Endodermal cell (in vitro differentiated cells): ENCODE measurements around the gene ACOX1. TPM values are rescaled to one million over a fixed set of nuclear protein-coding genes. Genes with fewer than 3 reads are reported as not detected.

Experiments used
- DNase-seq: peaks from one replicate; pipeline ENCODE4 v3.0.0-alpha.2; 2017
- H3K27ac ChIP-seq: 2 replicates; pipeline ENCODE4 v1.5.1; 2013; ENCODE audit warnings: mild to moderate bottlenecking, low read depth, low read length, moderate library complexity
- H3K27me3 ChIP-seq: 2 replicates; pipeline ENCODE4 v1.6.1; 2013; ENCODE audit warnings: mild to moderate bottlenecking, low read length, moderate library complexity; ENCODE audit not compliant: insufficient read depth, control insufficient read depth, poor library complexity, severe bottlenecking
- H3K36me3 ChIP-seq: 2 replicates; pipeline ENCODE4 v1.7.0; 2013; ENCODE audit warnings: mild to moderate bottlenecking, low read length, moderate library complexity; ENCODE audit not compliant: control insufficient read depth, insufficient read depth
- H3K4me1 ChIP-seq: one replicate; pipeline ENCODE4 v1.7.0; 2013; ENCODE audit warnings: low read length; ENCODE audit not compliant: control insufficient read depth, insufficient read depth
- H3K4me3 ChIP-seq: 2 replicates; pipeline ENCODE4 v1.5.1; 2013; ENCODE audit warnings: mild to moderate bottlenecking, low read length, moderate library complexity
- H3K9ac ChIP-seq: 2 replicates; pipeline ENCODE4 v1.6.1; 2013; ENCODE audit warnings: mild to moderate bottlenecking, low read length, moderate library complexity; ENCODE audit not compliant: poor library complexity, severe bottlenecking; ENCODE audit errors: extremely low read depth
- H3K9me3 ChIP-seq: 2 replicates; pipeline ENCODE4 v1.6.1; 2013; ENCODE audit warnings: mild to moderate bottlenecking, low read length, moderate library complexity; ENCODE audit not compliant: control insufficient read depth
- H3K27ac Mint-ChIP-seq: 2 replicates; pipeline ENCODE4 v1.8.0; 2020; ENCODE audit warnings: mixed read lengths
- H3K27me3 Mint-ChIP-seq: 2 replicates; pipeline ENCODE4 v1.8.0; 2021; ENCODE audit warnings: mild to moderate bottlenecking, mixed read lengths; ENCODE audit not compliant: insufficient read depth
- H3K36me3 Mint-ChIP-seq: 2 replicates; pipeline ENCODE4 v1.8.0; 2020; ENCODE audit warnings: low read depth, mixed read lengths
- H3K4me1 Mint-ChIP-seq: 2 replicates; pipeline ENCODE4 v1.8.0; 2020; ENCODE audit warnings: mixed read lengths
- H3K4me3 Mint-ChIP-seq: 2 replicates; pipeline ENCODE4 v1.8.0; 2020; ENCODE audit warnings: mild to moderate bottlenecking, moderate library complexity, mixed read lengths
- H3K9me3 Mint-ChIP-seq: 2 replicates; pipeline ENCODE4 v1.8.0; 2020; ENCODE audit warnings: mild to moderate bottlenecking, mixed read lengths
- CTCF ChIP-seq: fragments of 200-600 bp; sonication (generic); conservative IDR thresholded peaks from 2 replicates; pipeline ENCODE4 v1.5.0; 2021; ENCODE audit warnings: antibody characterized with exemption, mild to moderate bottlenecking
- WGBS, 2 experiments: methylation state at CpG; one replicate each; pipeline versions ENCODE4 v1.1.5 to v1.1.7; 2013; ENCODE audit warnings: missing lambda C conversion rate in 2 of 2, mixed read lengths in 1 of 2; ENCODE audit not compliant: insufficient coverage in 1 of 2, insufficient read length in 1 of 2; 5-methylcytosine and 5-hydroxymethylcytosine counted together
- total RNA-seq, 2 donors: library from RNA; stranded (reverse); fragmentation: NEBNext Ultra II Directional in 1 of 2; extraction: Animal tissue kit (Norgen Biotek cat#: 25700) in 1 of 2; gene quantifications; 2 replicates in 1 of 2; 3 replicates in 1 of 2; pipeline ENCODE4 v1.2.1, GENCODE V29; 2021

The ACOX1 gene
- total RNA-seq, 2 donors from 2014 or later = 28.6 to 37.1 TPM

GRCh38 chr17:75910699-75911098, 68.3 kb downstream of the ACOX1 start:
- peak; percentile 91 for DNase-seq

GRCh38 chr17:75909812-75910274, 69.1 kb downstream of the ACOX1 start:
- WGBS, 2 experiments = 87 to 91% methylated on average over 2 to 11 of the region's 11 CpGs
- Histone ChIP-seq H3K9ac (no peak overlapping the region), H3K4me1 (peaks cover 7% of the 10 kb centered on the region), H3K9me3 (no peaks in the 10 kb centered on the region), H3K27ac (no peak overlapping the region), H3K27me3 (no peaks in the 10 kb centered on the region), H3K4me3 (no peak overlapping the region), H3K36me3 (peaks cover 10% of the 10 kb centered on the region)
- H3K27ac Mint-ChIP-seq = no peak overlapping the region
- TF ChIP-seq CTCF = no peak
- H3K4me1 Mint-ChIP-seq = no peaks in the 10 kb centered on the region
- H3K4me3 Mint-ChIP-seq = no peak overlapping the region
- DNase-seq = no peak
- H3K27me3 Mint-ChIP-seq = no peaks in the 10 kb centered on the region
- H3K9me3 Mint-ChIP-seq = no peaks in the 10 kb centered on the region
- H3K36me3 Mint-ChIP-seq = peaks cover 8% of the 10 kb centered on the region

More at GRCh38 chr17:75910699-75911098, 68.3 kb downstream of the ACOX1 start:
- peaks cover 7% of the 10 kb centered on the region for H3K4me1 ChIP-seq
- H3K9ac ChIP-seq = peak overlapping the region; percentile 47
- H3K9me3 ChIP-seq = no peaks in the 10 kb centered on the region
- no peaks in the 10 kb centered on the region for H3K27me3 Mint-ChIP-seq
- 50 to 62% methylated on average over 5 to 6 of the region's 6 CpGs for WGBS, 2 experiments
- no peak overlapping the region for H3K27ac ChIP-seq
- H3K27me3 ChIP-seq = no peaks in the 10 kb centered on the region
- no peaks in the 10 kb centered on the region for H3K9me3 Mint-ChIP-seq
- no peak for TF ChIP-seq CTCF
- H3K27ac Mint-ChIP-seq = peak overlapping the region; percentile 89
- H3K4me1 Mint-ChIP-seq = no peaks in the 10 kb centered on the region
- H3K4me3 ChIP-seq = no peak overlapping the region
- H3K4me3 Mint-ChIP-seq = no peak overlapping the region
- H3K36me3 ChIP-seq = peaks cover 10% of the 10 kb centered on the region
- peaks cover 12% of the 10 kb centered on the region for H3K36me3 Mint-ChIP-seq

GRCh38 chr17:75909051-75909811, 69.7 kb downstream of the ACOX1 start:
- no peaks in the 10 kb centered on the region for H3K4me1 Mint-ChIP-seq
- H3K36me3 Mint-ChIP-seq = peaks cover 4% of the 10 kb centered on the region
- H3K27me3 Mint-ChIP-seq = no peaks in the 10 kb centered on the region
- H3K9me3 ChIP-seq = no peaks in the 10 kb centered on the region
- H3K27ac ChIP-seq = no peak overlapping the region
- no peak overlapping the region for H3K27ac Mint-ChIP-seq
- peaks cover 7% of the 10 kb centered on the region for H3K4me1 ChIP-seq
- H3K9me3 Mint-ChIP-seq = no peaks in the 10 kb centered on the region
- TF ChIP-seq CTCF = no peak
- no peaks in the 10 kb centered on the region for H3K27me3 ChIP-seq
- no peak overlapping the region for H3K4me3 Mint-ChIP-seq
- H3K4me3 ChIP-seq = no peak overlapping the region
- H3K36me3 ChIP-seq = peaks cover 10% of the 10 kb centered on the region
- H3K9ac ChIP-seq = no peak overlapping the region
- DNase-seq = no peak
- WGBS, 2 experiments = 88 to 93% methylated on average over 6 to 14 of the region's 14 CpGs
